Fibroblast of the conjunctiva (primary cell): ENCODE results near the gene KLHL29.

Experiments used
- DNase-seq: peaks from one replicate; pipeline ENCODE4 v3.0.0-alpha.2; 2010; ENCODE audit warnings: low read depth

KLHL29 gene

GRCh38 chr2:23452372-23452771, 67.4 kb downstream of the KLHL29 start:
- no peak for DNase-seq

DNA sequence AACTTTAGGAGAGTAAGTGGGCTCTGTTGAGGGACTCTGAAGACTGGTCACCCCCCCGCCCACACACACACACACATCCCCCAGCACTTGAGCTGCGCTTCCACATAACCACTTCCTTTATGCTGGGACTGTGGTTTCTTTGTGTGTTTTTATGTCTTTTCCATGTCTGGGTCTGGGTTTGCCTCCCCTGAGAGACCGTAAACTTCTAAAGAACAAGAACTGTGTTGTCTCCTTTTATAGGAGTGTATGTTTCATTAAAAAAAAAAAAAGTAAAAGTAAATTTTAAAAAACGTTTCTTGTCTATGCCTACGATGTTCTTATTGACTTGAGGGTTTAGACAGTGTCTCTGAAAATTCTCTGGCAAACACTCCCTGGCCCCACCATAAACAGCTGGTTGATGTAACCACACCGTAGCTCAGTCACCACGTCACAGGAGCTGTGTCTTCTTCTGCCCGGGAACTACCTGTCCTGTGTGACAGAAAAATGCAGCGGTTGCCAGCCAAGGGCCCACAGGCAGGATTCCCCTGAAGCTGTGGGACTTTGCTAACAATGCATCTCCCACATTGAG, 68.0 kb downstream of the KLHL29 start:
- no peak for DNase-seq

GRCh38 chr2:23453432-23453831, 68.5 kb downstream of the KLHL29 start:
- no peak for DNase-seq

- DNase-seq: no peak
Observed at GRCh38 chr2:23453836-23454460, 69.0 kb downstream of the KLHL29 start.

- no peak for DNase-seq
Observed at GRCh38 chr2:23454501-23455120, 69.6 kb downstream of the KLHL29 start.

DNA sequence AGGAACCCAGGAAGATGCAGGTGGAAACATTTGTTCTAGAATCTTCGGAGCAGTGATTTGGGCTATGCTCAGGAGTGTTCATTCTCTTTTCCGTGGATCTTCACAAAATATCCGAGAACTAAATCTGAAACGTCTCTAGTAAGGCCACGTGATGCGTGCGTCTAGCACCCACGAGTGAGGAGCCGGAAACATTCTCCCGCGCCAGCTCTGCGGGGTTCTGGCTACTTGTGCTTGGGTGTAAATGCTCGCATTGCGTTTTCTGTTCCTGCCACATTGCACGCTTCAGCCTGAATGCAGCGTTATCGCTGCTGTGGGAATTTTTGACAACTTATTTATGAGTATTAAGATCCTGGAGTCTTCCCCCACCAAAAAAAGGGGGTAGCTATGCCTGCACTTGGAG, 71.4 kb downstream of the KLHL29 start:
- no peak for DNase-seq

- no peak for DNase-seq
Observed at GRCh38 chr2:23456881-23457760, 72.1 kb downstream of the KLHL29 start.

DNA sequence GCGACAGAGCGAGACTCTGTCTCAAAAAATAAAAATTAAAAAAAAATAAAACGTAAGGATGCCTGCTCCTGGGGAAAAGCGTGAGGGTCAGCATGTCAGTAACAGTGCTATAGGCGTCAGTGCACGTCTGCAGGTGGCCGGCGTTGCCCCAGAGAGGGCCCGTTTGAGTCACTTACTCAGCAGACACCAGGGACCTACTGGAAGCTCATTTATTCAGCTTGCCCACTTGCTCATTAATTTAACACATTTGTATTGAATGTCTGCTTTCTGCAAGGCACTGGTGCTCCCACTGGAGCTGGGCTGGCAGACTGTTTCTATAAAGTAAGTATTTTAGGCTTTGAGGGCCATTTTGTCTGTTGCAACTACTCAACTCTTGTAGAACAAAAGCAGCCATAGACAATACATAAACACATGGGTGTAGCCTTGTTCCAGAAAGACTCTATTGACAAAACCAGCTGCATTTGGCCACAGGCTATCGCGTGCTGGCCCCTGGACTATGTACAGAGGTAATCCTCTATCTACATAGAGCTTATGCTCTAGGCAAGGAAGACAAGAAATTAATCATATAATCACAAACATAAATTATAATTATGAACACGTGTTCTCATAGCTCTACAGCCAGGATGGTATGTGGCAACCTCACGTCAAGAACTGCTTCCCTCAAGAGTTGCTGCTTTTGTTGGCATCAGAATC, 73.2 kb downstream of the KLHL29 start:
- peak; percentile 20 for DNase-seq

GRCh38 chr2:23459032-23459431, 74.1 kb downstream of the KLHL29 start:
- DNase-seq: no peak

GRCh38 chr2:23460228-23460627, 75.2 kb downstream of the KLHL29 start:
- DNase-seq: no peak

DNA sequence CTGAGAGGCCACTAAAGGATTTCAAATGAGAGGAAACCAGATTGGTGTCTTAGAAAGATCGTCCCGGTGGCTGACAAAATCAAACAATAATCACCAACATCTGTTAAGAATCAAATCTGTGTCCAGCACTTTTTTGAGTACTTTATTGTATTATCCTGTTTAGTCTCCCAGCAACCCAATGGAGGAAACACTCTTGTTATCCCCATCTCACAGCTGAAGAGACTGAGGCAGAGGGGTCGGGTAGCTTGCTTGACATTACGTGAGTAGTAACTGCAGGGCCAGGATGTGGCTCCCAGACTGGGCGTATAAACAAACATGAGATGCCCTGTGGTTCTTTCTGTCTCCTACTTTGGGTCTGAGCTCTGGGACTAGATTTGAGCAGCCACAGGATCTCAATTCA, 76.0 kb downstream of the KLHL29 start:
- DNase-seq: no peak

GRCh38 chr2:23464156-23464555, 79.2 kb downstream of the KLHL29 start:
- DNase-seq: no peak

- DNase-seq: no peak
Observed at GRCh38 chr2:23464905-23465537, 80.0 kb downstream of the KLHL29 start.

DNA sequence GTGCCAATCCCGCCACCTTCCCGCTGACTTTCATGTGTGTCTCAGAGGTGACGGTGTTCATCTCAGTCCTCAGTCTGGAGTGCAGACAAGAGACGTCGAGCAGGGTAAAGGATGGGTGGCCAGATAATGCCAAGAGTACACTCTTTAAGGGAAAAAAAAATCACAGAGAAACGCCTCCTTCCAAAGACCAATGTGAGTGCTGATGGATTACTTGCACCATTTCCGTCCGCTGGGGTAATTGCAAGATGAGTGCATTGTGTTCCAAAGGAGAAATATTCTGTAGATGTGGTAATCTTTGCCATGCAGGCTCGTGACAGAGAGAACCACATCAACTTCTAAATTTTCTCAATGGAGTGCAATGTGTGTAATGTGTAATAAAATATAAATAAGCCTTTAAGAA, 81.0 kb downstream of the KLHL29 start:
- no peak for DNase-seq

- no peak for DNase-seq
Observed at GRCh38 chr2:23467618-23468017, 82.6 kb downstream of the KLHL29 start.

- DNase-seq: no peak
Observed at GRCh38 chr2:23468474-23469141, 83.6 kb downstream of the KLHL29 start.

- DNase-seq: no peak
Observed at GRCh38 chr2:23469142-23469540, 84.2 kb downstream of the KLHL29 start.

- no peak for DNase-seq
Observed at GRCh38 chr2:23475036-23475435, 90.1 kb downstream of the KLHL29 start.

GRCh38 chr2:23475473-23475872, 90.5 kb downstream of the KLHL29 start:
- DNase-seq: no peak

DNA sequence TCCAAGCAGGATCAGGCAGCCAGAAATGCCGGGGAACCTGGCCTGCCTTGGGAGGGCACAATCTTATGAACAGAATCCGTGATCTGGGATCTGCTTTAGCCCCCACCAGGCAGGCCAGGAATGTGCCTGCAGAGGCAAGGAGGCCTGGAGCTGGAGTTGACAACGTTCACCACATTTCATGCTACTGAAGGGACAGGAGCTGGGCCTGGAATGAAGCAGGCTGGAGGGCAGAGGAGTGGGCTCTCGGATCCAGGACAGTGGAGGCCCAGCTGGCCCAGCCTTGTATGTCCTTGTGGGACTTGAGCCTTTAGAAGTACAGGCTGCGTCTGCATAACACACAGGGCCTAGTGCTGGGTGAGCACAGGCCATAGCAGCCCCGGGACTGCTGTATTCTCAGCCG, 91.8 kb downstream of the KLHL29 start:
- DNase-seq: no peak

GRCh38 chr2:23477392-23477791, 92.4 kb downstream of the KLHL29 start:
- DNase-seq: no peak
